ENCODE results near the gene ADAM17. TPM values are rescaled to one million over a fixed set of nuclear protein-coding genes. Genes with fewer than 3 reads are reported as not detected.

Gene ADAM17
- total and polyA plus RNA-seq, 9 of the 15 experiments (the other 6 are each of a cell fraction or from before 2014, with no cell fraction given): 5.8 to 30.0 (median 19.0) TPM

DNA sequence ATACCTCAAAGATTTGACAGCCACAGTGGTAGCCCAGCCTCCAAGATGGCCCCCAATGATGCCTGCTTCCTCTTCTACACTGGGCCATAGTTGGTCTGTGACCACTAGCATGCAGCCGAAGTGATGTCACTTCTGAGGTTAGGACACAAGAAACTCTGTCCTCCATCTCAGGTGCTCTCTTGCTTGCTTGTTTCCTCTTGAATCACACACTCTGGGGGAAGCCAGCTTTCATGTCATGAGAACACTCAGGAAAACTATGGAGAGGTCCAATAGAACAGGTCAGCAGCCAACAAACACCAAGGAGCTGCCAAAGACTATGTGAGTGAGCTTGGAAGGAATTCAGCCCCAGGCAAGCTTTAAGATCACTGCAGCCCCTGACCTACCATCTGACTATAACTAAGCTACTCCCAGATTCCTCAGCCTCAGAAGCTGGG, 3.3 kb upstream of the ADAM17 start:
- DNase-seq (ENCODE audit: extremely low read depth in 1 of 4, low spot score in 3 of 4) (no peak), FAIRE-seq (no peak), ATAC-seq (no peak)
- intact Hi-C loops (cut with micrococcal nuclease) (loop anchor here (5.0 to 10.0 kb wide), 3 partner anchors 73 to 414 kb away; partner anchors contain the start of gene YWHAQ), in situ Hi-C loops (cut with MboI) (no loop called here)
- peaks cover 0 to 9% of the 10 kb centered on the region in 2 experiments; a peak in 2 of 5 replicates for H3K4me1 ChIP-seq (replicated peaks in 1 of 2; ENCODE audit: control insufficient read depth in 2 of 2, insufficient read depth in 2 of 2, low read length in 2 of 2)
- no peaks in the 10 kb centered on the region for H4K20me1 ChIP-seq (replicated peaks; ENCODE audit: control insufficient read depth, insufficient read depth, low read length)
- H3K79me2 ChIP-seq (ENCODE audit: control insufficient read depth, insufficient read depth, low read length): peaks cover 29% of the 10 kb centered on the region
- ChIA-PET POLR2A (interaction anchor here (0.6 to 0.9 kb wide), 3 partner anchors 9 to 213 kb away, joined by 3 read pairs; no protein-coding TSS in a partner anchor), CTCF (ENCODE audit: low intra/inter-chr PET ratio) (no interaction called here)
- no peak overlapping the region for H3K27ac ChIP-seq (ENCODE audit: extremely low read depth, low read depth, low read length)
- H3K9ac ChIP-seq (ENCODE audit: insufficient read depth in 1 of 2, low read depth in 2 of 2, low read length in 2 of 2): peak overlapping the region in 1 of 2 experiments; percentile 13; a peak in 1 of 4 replicates
- WGBS (ENCODE audit: insufficient coverage, low coverage, missing lambda C conversion rate): 89% methylated on average over 1 of the region's 1 CpG
- no peak overlapping the region for H3K4me3 ChIP-seq
- BruUV-seq (replicated peaks): no TSS peak
- H3K36me3 ChIP-seq (ENCODE audit: control insufficient read depth, insufficient read depth, low read length): no peaks in the 10 kb centered on the region
- H3K9me3 ChIP-seq (replicated peaks; ENCODE audit: control insufficient read depth, insufficient read depth, low read depth, low read length): no peaks in the 10 kb centered on the region
- no peak overlapping the region for H3K4me2 ChIP-seq (ENCODE audit: insufficient read depth, low read length)
- H2AFZ ChIP-seq (ENCODE audit: low read depth, low read length): no peak overlapping the region
- no peaks in the 10 kb centered on the region for H3K27me3 ChIP-seq (ENCODE audit: control insufficient read depth in 2 of 2, insufficient read depth in 2 of 2, low read length in 2 of 2)
- H3K9me1 ChIP-seq (ENCODE audit: control insufficient read depth, insufficient read depth, low read length): no peaks in the 10 kb centered on the region
- no peak for TF ChIP-seq POLR3A (IDR thresholded peaks at IDR 0.05; ENCODE audit: borderline replicate concordance, extremely low read depth, insufficient read depth, insufficient read length)
- peak in 2 of 3 experiments; percentile 60 to 78 for TF ChIP-seq YY1 (IDR thresholded peaks at IDR 0.05; ENCODE audit: borderline replicate concordance in 1 of 3, control insufficient read depth in 1 of 3, extremely low read depth in 1 of 3, insufficient read depth in 3 of 3, insufficient read length in 1 of 3, insufficient replicate concordance in 2 of 3, low read depth in 1 of 3, low read length in 2 of 3)
- no peak for TF ChIP-seq ZNF143 (CRISPR knock-in tag; IDR thresholded peaks at IDR 0.05)
- peak; percentile 59 for TF ChIP-seq ZSCAN32 (CRISPR knock-in tag; IDR thresholded peaks at IDR 0.05)
- TF ChIP-seq, protein P1, sequence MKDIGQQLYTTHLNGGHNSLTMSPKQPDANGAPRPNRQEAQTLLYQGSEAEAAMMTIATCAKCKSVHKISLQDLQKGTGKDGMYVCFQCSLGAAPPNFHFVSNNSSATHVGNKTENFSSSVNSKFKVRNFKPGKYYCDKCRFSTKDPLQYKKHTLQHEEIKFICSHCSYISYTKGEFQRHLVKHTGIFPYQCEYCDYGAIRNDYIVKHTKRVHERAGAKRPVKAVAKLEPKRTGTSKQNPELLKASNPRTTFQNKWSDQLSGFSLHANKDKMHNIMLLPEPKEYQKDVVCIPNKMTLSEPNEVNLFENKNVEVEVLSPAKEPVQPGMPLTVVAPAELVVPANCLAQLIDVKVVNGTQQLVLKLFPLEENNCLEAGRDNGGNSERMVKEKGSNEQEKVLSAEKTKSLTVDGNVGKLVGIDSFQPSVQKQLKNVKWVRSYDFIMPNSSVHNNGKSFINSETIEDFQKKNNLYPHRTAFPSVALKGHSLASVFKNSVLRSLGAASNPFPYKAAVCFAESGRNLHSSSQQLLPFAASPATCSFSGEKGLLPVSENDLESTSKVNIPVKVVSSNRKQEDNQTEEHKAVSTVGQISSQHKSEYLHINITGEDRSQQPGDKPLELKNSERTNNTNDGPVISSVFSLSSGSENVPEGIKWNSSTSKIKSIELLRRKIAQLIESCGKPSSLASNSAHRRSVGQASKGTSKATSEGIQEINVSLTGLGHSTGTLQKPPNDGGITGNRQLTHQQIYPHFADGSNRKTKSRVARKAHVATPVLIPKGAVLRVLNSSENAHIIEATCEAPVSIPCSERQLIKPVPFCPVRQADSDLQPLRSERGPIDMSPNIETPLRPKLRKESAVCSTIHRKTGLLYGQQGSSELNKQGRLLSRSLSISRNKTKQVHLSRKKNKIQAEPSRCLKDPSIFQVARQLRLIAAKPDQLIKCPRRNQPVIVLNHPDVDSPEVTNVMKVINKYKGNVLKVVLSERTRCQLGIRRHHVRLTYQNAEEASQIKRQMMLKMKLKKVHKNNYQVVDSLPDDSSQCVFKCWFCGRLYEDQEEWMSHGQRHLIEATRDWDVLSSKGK (CRISPR knock-in tag; IDR thresholded peaks at IDR 0.05): no peak
